Fibroblast of skin of left biceps (primary cell): ENCODE measurements around the gene PNPLA5.

Source experiments
- DNase-seq, 2 experiments: peaks; one replicate each; pipeline ENCODE4 v3.0.0-alpha.2; 2013; ENCODE audit warnings: low read depth in 2 of 2

The PNPLA5 gene

GRCh38 chr22:43901976-43902643 lies 10.3 kb upstream of the PNPLA5 start:
- peak; percentile 55 to 60 for DNase-seq

GRCh38 chr22:43900206-43900605 lies 8.4 kb upstream of the PNPLA5 start:
- DNase-seq = no peak

GRCh38 chr22:43897751-43898261 lies 6.0 kb upstream of the PNPLA5 start:
- DNase-seq = no peak

GRCh38 chr22:43895986-43896645 lies 4.3 kb upstream of the PNPLA5 start:
- no peak for DNase-seq

GRCh38 chr22:43894122-43894521 lies 2.3 kb upstream of the PNPLA5 start:
- no peak for DNase-seq

- no peak for DNase-seq
Measured at GRCh38 chr22:43893266-43893665, 1.5 kb upstream of the PNPLA5 start.

GRCh38 chr22:43892183-43892894 lies 526 bp upstream of the PNPLA5 start:
- no peak for DNase-seq

- no peak for DNase-seq
Measured at GRCh38 chr22:43890901-43891331, 897 bp downstream of the PNPLA5 start.

GRCh38 chr22:43889860-43890253 lies 2.0 kb downstream of the PNPLA5 start:
- no peak for DNase-seq

GRCh38 chr22:43889201-43889859 lies 2.5 kb downstream of the PNPLA5 start:
- no peak for DNase-seq

GRCh38 chr22:43888740-43889139 lies 3.1 kb downstream of the PNPLA5 start:
- DNase-seq = no peak

- no peak for DNase-seq
Measured at GRCh38 chr22:43887391-43887790, 4.4 kb downstream of the PNPLA5 start.

- no peak for DNase-seq
Measured at GRCh38 chr22:43886231-43886630, 5.6 kb downstream of the PNPLA5 start.

- DNase-seq = no peak
Measured at GRCh38 chr22:43885786-43886185, 6.0 kb downstream of the PNPLA5 start.

- no peak for DNase-seq
Measured at GRCh38 chr22:43885319-43885671, 6.5 kb downstream of the PNPLA5 start.

- no peak for DNase-seq
Measured at GRCh38 chr22:43884600-43885318, 7.1 kb downstream of the PNPLA5 start.

GRCh38 chr22:43883719-43884415 lies 7.9 kb downstream of the PNPLA5 start:
- no peak for DNase-seq

- peak in 1 of 2 experiments; percentile 9 for DNase-seq
Measured at GRCh38 chr22:43883012-43883661, 8.7 kb downstream of the PNPLA5 start.

GRCh38 chr22:43882122-43882767 lies 9.6 kb downstream of the PNPLA5 start:
- DNase-seq = no peak
